GM19043 (cell line): Measurements from ENCODE around the gene DOK4.
A peak's percentile ranks its signal among the peaks of the same experiment; 100 is the strongest.

Source experiments
- ATAC-seq: cut with Tn5 transposase; IDR thresholded peaks from one replicate; pipeline ENCODE4 v1.9.1; 2021; ENCODE audit warnings: low read depth; ENCODE audit not compliant: unreplicated experiment

DOK4 gene

DNA sequence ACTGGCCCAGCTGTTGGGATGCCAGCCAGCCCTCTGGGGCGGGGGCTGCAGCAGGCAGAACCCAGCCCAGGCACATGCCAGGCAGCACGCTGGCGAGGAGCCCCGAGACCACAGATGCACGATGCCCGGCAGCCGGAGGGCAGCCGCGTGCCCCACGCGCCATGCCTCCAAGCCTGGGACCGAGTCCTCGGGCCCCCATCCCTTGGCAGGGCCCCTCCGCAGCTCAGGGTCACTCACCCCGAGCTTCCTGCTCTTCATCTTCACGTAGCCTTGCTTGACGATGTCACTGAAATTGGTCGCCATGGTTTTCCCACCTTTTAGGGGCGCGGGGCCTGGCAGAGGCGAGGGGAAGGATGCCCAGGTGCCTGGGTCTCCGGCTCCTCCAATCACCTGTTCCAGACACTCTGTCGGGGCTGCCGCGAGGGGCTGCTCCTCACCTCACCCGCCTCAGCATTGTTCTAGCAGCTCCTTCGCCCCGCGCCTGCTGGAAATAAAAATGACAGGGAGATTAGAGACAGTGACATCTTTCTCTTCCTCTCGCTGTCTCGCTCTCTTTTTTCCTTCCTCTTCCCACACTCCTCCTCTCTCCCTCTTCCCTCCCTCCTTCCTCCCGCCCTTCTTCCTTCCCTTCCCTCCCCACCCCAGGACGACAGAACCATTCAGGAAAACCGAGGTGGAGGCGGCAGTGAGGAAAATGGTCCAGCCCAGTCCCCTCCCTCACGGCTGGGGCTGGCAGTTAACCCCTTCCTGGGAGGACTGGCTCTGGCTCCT, 6.9 kb downstream of the DOK4 start:
- no peak for ATAC-seq

DNA sequence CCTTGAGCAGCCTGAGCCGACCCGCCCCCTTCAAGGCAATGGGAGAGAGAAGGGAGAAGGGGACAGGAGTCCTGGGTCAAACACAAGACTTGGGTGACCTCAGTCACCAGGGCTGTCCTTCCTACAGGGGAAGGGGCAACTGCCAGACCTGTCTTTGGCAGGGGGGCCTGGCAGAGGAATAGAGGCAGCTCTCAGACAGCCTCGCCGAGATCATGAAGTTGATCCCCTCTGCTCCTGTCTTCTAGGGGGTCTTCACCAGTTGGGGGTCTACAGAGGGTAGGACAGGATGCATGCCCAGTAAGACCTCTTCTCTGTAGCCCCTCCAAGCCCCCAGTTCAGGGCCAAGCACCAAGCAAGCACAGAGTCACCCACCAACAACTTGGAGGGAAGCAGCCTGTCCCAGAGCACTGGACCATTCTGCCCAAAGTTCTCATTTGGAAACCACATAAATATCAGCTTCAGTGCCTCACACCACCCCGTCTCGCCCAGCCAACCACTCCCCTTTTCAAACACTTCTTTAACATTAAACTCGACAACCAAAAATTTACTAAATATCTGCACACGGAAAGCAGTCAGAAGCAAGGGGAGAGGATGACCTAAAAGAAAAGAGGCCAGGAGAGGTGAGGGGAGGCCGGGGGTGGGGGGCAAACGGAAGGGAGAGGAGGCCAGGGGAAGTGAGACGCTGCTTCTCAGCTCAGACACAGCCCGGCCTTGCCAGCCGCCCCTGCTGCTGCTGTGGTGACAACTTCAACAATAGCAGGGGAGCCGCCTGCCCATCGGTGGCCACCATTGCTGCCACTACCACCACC, 7.7 kb downstream of the DOK4 start:
- ATAC-seq, result no peak

DNA sequence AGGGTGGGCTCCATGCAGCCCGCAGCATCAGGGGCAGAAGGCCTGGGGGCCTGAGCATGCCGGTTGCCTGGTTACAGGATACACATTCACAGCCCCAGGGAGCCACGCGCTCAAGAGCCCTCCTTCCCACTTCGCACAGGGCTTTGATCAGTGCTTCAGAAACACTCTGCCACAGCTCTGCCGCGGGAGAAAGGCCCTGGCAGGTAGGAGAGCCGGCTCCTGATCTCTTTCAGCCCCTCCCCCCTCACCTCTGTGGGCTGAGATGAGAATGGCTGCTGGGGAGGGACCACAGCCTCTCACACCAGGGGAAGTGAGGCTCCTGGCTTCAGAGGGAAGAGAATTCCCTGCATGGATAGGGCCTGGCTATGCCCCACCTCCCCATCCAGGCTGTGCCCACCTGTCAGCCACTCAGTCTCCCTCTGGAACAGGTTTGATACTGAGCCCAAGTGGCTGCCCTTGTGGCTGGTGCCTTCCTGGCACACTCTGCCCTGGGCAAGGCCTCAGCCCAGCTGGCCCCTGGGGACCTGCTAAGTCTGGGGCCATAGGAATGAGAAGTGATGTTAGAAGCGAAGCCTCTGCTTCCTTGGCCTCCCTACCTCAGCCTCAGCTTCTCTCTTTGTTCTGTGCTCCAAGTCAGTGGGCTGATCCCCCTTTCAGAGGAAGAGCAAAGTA, 8.6 kb downstream of the DOK4 start:
- ATAC-seq, result no peak

- ATAC-seq, result no peak
Measured at GRCh38 chr16:57476546-57477410, 9.5 kb downstream of the DOK4 start.

- peak; percentile 95 for ATAC-seq
Measured at GRCh38 chr16:57475711-57476339, 10.5 kb downstream of the DOK4 start.

DNA sequence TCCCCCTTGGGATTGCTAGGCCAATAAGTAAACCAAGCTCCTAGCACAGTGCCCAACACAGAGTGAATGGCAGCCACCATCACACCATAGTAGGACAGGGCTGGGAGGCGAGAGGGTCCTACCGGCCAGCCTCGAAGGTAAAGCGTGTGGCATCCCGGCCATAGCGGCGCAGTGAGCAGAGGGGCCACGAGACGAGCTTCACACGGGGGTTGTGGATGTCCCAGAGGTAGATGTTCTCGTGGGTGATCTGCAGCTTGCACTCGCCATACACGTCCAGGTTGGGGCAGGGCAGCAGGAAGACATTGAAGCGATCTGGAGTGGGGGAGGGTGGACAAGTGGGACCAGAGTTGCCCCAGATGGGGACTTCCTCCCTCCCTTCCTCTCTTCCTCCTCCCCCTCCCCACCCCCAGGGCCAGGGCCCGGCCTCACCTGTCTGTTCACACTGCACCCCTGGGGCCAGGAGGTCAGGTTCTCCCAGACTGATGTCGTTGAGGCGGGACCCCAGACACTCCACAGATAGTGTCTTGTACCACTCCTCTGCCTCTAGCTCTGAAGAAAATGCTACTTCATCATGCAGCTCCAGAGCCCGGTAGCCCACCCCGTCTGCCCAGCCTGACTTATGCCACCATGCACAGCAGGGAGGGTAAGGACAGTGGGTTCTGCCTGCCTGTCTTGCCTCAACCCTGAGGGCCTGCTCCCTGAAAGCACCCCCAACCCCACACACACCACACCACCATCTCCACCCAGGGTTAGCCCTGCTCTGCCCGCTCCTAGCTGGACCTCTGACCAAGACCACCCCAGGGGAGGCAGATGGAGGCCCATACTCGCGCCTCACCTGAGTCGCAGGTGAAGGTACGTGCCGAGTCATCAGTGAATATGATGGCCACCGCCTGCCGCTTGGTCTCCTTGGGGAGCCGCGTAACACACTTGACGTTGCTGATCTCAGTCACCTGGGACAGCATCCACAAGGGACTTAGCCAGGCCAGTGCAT, 11.3 kb downstream of the DOK4 start:
- ATAC-seq, result no peak

- ATAC-seq, result no peak
Measured at GRCh38 chr16:57473906-57474305, 12.4 kb downstream of the DOK4 start.

DNA sequence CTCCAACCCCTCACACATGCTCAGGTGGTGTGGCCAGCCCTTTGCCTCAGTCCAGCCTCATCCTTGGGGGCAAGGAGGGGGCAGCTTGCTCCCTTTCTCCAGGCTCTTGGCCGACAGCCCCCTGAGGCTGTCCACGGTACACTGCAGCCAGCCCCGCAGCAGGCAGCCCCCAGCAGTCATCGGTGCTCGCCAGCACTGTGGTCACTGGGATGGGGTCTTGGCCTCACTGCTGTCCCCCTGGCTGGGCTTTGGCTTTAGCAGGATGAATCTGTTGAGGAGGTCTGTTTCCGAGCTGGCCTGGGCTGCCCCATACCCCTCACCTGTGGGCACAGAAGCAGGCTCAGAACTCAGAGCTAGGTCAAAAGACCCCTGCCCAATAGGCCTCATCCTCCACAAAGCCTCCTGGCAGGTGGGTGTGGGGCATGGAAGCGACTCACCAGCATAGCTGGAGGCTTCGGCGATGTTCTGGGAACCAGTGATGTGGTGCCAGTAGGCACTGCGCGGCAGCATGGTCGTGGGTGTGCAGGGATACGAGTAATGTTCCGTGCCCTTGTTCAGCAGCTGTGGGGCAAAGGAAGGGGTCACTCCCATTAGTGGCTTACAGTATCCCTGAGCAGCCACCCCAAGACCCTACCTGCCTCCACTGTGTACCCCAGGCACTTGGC, 13.0 kb downstream of the DOK4 start:
- ATAC-seq, result no peak

DNA sequence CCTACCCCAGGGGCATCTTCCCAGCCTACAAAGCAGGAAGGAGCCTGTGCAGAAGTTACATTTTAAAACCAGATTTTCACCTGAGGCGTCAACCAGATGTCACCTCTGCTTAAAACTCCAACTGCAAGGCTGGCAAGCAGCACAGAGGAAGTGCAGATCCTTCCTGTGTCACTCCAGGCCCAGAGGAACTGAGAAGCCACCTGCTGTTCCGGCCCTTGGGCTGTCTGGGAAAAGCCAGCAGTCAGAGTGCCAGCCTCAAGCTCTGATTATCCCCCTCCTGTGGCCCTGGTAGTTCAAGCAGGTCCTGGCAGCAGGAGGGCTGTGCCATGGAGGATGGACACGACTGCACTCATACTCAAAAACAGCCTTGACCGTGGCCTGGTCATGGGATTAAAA, 13.6 kb downstream of the DOK4 start:
- ATAC-seq, result no peak

DNA sequence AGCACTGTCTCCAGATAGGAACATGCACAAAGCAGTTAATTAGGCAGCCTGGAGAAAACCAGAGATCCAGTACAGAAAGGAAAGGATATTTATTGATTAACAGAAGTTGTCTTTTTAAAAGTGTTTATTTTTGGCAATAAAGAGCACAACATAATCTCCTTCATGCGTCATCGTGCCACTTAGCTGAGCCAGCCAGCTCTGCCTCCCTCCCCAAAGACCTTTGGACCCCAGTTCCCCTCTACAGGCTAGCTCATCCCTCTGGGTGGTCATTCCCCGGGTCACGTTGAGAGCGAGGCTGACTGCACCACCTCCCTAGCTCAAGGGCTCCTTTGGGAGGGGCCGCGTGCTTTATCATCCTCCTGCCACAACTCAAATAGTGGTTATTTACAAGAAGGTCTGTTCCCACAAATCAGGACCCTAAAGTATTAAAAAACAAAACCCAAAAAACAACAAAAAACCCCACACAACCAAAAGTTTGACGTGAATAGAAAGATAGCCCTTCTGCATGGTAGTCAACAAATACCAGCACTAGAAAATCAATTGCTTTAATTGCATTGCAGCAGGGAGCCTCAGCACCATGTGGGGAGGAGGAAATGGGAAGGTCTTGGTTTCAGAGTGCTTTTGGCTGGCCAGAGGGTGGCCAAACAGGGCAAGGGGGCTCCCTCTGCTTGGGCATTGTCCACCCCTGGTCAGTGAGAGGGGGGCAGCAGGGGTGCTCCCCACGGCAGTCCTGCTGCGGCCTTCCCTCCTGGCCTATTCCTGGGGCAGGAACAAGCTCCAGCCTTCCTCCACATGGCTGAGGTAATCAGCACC, 14.2 kb downstream of the DOK4 start:
- no peak for ATAC-seq

DNA sequence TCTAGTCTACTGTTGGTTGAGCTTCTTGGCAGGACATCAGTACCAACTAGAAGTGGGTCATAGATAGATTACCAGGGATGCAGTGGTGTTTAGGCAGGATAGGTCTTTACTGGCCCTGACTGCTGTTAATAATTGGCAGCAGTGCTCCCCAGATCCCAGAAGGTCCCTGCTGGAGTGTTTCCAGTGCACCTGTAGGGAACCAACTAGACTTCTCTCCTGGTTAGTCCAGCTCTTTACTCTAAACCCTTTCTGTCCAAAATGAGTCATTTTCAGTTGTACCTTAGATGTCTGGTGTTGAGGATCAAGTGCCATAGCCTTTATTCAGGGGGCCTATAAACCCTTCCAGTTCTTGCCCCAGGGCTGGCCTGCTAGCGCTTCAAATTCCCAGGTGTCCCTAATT, 15.1 kb downstream of the DOK4 start:
- ATAC-seq, result no peak

- no peak for ATAC-seq
Measured at GRCh38 chr16:57470711-57471110, 15.6 kb downstream of the DOK4 start.

- ATAC-seq, result no peak
Measured at GRCh38 chr16:57469917-57470470, 16.3 kb downstream of the DOK4 start.

DNA sequence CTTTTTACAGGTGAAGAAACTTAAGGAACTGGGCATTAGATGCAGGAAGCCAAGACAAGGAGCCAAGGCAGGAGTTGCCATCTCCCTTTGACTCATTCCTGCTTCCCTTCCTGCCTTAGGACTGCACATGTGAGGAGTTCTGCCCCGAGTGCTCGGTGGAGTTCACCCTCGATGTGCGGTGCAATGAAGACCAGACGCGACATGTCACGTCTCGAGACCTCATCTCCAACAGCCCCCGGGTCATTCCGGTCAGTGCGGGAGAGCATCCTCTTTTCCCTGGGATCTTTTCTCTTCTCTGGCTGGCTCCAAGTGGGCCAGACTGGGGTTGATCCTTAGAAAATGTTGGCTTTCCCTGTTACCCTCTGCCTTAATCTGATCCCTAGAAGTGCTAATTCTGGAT, 17.2 kb downstream of the DOK4 start:
- no peak for ATAC-seq

DNA sequence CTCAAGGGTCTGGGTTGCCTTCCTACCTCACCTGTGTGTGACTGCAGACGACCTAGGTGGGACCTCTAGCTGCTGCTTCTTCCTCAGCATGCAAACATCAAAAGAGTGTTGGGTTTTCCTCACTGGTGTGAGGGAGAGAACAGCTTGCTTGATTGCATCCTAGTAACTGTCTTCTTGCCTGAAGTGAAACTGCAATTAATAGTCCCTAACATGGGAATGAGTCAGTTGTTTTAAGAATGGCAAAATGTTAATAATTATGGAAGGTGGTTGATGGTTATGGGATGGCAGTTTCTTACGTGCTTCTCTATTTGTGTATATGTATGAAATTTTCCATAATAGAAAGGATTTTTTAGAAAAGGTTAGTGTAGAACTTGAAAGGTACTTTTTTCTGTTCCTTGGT, 17.9 kb downstream of the DOK4 start:
- ATAC-seq, result no peak

DNA sequence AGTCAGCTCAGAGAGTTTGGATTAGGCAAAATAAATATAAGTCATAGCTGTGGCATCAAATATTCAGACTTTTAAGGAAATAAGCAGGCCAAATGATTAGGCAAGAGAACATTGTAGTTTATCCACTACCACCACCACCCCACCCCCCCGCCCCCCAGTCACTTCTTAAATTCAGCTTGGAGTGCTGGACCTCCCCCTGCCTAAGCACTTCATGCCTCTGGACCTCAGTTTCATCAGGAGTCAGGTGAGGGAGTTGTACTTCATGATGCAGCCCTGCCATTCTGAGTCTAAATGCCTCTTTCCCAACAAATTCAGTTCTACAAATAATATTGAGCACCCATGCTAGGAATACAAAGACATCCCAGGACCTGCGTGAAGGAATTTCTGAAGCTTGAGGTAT, 21.8 kb downstream of the DOK4 start:
- ATAC-seq, result no peak

- ATAC-seq, result no peak
Measured at GRCh38 chr16:57462978-57463362, 23.3 kb downstream of the DOK4 start.
